H7 (cell line): ENCODE measurements around the gene LAIR2. TPM values are rescaled to one million over a fixed set of nuclear protein-coding genes. Genes with fewer than 3 reads are reported as not detected.
"Not testable (repeated sequence)": the region's sequence is repeated elsewhere in the genome, so short reads cannot be mapped to it uniquely, and the experiment has no call there.

Experiments
- DNase-seq: peaks from one replicate; pipeline ENCODE4 v3.0.0; 2012
- H3K27me3 ChIP-seq: 2 replicates; pipeline ENCODE4 v1.6.0; 2011; ENCODE audit warnings: mild to moderate bottlenecking, low read length; ENCODE audit not compliant: control insufficient read depth, insufficient read depth
- H3K36me3 ChIP-seq: replicated peaks from 2 replicates; pipeline ENCODE4 v1.5.1; 2011; ENCODE audit warnings: low read length; ENCODE audit not compliant: control insufficient read depth, insufficient read depth
- H3K4me3 ChIP-seq: 2 replicates; pipeline ENCODE4 v1.5.1; 2011; ENCODE audit warnings: low read depth, mild to moderate bottlenecking, control low read depth, low read length, moderate library complexity; ENCODE audit not compliant: insufficient read depth
- total RNA-seq: library from RNA; depleted of rRNA; stranded (reverse); fragments of >200 nt; shearing (Covaris generic); gene quantifications from 2 replicates; pipeline ENCODE4 v1.2.3, GENCODE V29; 2014

The LAIR2 gene
- total RNA-seq, 1 experiment from 2014 or later: not detected

GRCh38 chr19:54497747-54498450 is 4.7 kb upstream of the LAIR2 start:
- H3K36me3 ChIP-seq, DNase-seq, H3K27me3 ChIP-seq, H3K4me3 ChIP-seq: not testable (repeated sequence)

- not testable (repeated sequence) for DNase-seq, H3K27me3 ChIP-seq, H3K36me3 ChIP-seq, H3K4me3 ChIP-seq
Measured at GRCh38 chr19:54498451-54498772, 4.2 kb upstream of the LAIR2 start.

DNA sequence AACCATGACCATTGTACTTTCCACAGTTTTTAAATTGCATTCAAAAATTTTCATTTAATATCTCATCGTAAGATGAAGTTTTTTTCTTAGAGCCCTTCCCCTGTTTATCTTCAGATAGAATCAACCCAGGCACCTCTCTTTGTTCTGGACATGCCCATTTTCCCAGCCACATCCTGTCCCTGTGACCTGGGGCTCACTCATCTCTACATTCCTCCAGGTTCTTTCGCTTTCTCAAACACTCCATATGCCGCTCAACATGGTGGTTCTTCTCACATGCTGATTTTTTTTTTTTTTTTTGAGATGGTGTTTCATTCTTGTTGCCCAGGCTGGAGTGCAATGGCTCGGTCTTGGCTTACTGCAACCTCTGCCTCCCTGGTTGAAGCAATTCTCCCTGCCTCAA is 2.9 kb downstream of the LAIR2 start:
- H3K4me3 ChIP-seq, H3K36me3 ChIP-seq, DNase-seq: not testable (repeated sequence)

DNA sequence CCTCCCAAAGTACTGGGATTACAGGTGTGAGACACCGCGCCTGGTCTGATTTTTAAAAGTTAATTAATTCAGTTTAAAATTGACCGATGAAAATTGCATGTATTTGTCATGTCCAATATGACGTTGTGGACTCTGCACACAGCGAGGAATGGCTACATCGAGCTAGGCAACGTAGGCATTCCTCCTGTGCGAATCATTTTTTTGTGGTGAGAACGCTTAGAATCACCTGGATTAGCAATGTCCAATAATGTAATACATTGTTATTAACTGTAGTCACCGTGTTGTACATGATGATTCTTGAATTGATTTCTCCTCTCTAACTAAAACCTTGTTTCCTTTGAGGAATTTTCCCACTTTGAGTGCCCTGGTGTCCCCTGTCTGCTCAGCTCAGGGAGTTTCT is 3.4 kb downstream of the LAIR2 start:
- DNase-seq: no peak
- Histone ChIP-seq H3K27me3 (no peaks in the 10 kb centered on the region), H3K4me3 (no peak overlapping the region), H3K36me3 (no peaks in the 10 kb centered on the region)

More for the DNA sequence above, 2.9 kb downstream of the LAIR2 start:
- not testable (repeated sequence) for H3K27me3 ChIP-seq

DNA sequence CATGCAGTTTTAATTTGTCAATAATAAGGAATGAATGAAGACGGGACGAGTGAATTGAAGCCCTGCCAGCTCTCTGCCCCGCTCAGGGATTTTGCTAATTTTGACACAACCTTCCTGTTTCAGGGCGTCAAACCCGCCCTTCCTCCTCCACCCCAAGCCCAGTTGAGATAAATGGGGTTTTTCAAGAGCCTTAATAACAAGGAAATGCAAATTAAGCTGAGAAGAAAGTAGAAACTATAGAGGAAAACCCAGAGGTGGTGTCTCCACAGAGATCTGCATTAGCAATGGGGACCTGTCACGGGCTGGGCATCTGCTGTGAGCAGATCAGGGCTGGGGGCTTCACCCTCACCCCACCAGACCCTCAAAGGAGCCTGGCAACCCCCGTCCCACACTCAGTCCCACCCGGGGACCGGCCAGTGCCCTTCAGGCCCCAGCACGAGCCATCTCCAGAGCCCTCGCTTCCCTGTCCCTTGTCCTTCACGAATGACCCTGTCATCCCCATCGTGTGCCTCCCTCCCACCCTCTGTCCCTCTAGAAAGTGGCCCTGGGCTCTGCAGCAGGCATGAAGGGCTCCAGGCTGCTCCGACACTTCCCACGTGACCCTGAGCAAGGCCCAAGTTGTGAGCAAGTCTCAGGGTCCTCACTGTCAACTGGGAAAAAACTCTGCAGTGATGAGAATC is 4.5 kb downstream of the LAIR2 start:
- not testable (repeated sequence) for H3K36me3 ChIP-seq, H3K27me3 ChIP-seq, DNase-seq, H3K4me3 ChIP-seq

GRCh38 chr19:54507824-54508223 is 5.2 kb downstream of the LAIR2 start:
- H3K4me3 ChIP-seq: no peak overlapping the region
- H3K27me3 ChIP-seq: no peaks in the 10 kb centered on the region
- DNase-seq: no peak
- H3K36me3 ChIP-seq: no peaks in the 10 kb centered on the region

DNA sequence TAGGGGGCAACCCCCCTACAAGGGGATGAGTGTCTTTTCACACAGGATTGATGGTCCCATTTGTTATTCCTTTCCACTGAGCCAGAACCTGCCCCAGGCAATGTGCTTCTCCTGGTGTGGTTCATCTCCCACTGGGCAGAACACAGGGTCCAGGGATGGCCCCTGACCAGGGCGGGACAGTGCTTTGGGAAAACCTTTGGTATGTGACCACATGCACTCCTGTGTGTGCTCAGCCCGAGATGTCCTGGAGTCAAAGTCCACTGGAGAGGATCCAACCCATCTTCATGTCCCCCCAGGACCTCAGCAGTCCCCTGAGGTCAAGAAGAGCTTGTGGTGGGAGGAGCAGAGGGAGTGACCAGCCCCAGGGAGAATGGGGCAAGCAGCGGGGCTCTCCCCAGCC is 5.9 kb downstream of the LAIR2 start:
- H3K4me3 ChIP-seq, DNase-seq, H3K27me3 ChIP-seq, H3K36me3 ChIP-seq: not testable (repeated sequence)

GRCh38 chr19:54509200-54509940 is 6.7 kb downstream of the LAIR2 start:
- H3K4me3 ChIP-seq, H3K36me3 ChIP-seq, DNase-seq, H3K27me3 ChIP-seq: not testable (repeated sequence)

GRCh38 chr19:54515156-54515555 is 12.5 kb downstream of the LAIR2 start:
- DNase-seq: no peak
- Histone ChIP-seq H3K4me3 (no peak overlapping the region), H3K27me3 (no peaks in the 10 kb centered on the region), H3K36me3 (no peaks in the 10 kb centered on the region)

DNA sequence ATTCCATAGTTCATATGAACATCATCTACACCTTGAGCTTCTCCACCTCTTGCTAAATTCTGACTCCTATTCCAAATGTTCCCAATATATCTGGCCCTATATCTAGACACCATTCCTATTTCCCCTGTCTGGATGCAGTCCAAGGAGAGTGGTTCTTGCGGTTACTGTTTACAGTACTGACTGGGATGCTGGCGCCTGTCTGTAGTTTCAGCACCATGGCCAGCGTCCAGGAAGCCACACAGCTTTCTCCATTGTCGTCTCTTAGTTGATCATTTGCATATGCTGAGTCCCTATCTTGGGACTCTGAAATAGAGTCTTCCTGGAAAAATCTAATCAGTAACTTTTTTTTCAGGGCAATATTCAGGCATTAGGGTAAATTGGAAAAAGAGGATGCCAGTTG is 14.9 kb downstream of the LAIR2 start:
- no peaks in the 10 kb centered on the region for H3K27me3 ChIP-seq
- DNase-seq: peak; percentile 28
- no peaks in the 10 kb centered on the region for H3K36me3 ChIP-seq
- no peak overlapping the region for H3K4me3 ChIP-seq

- Histone ChIP-seq H3K36me3 (no peaks in the 10 kb centered on the region), H3K27me3 (no peaks in the 10 kb centered on the region), H3K4me3 (no peak overlapping the region)
- no peak for DNase-seq
Measured at GRCh38 chr19:54518844-54519243, 16.2 kb downstream of the LAIR2 start.

DNA sequence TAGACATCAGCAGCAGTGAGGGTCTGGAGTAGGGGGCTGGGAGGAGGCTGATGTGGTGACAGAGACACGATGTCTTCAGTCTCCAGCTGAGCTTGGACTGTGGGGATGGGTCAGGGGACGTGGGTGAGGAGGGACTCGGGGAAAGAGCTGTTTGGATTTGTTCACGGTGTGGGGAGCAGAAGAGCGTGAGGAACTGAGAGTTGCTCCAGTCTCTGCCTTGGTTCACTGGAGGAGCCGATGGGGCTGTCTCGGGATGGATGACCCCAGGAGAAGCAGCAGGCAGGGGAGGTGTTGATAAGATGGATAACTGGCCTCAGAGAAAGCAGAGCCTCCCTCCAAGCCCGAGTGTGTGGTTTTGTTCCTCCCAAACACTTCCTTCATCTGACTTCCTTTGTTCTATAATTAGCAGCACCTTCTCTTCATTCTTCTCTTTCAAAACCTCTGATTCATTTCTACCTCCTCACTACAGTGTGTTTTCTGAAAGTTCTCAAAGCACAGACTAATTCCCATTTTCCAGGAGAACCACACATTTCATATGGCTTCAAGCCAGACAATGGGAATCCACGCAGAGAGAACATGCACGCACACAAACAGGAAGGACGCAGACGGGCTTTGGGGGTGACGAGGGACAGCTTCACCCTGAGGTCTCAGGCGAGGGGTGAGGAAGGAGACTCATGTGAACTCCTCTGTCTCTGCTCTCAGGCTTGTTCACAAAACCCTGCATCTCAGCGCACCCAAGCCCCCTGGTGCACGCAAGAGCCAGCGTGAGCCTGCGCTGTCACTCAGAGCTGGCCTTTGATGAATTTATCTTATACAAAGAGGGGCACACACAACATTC is 18.6 kb downstream of the LAIR2 start:
- no peaks in the 10 kb centered on the region for H3K36me3 ChIP-seq
- no peak for DNase-seq
- H3K27me3 ChIP-seq: no peaks in the 10 kb centered on the region
- H3K4me3 ChIP-seq: no peak overlapping the region

DNA sequence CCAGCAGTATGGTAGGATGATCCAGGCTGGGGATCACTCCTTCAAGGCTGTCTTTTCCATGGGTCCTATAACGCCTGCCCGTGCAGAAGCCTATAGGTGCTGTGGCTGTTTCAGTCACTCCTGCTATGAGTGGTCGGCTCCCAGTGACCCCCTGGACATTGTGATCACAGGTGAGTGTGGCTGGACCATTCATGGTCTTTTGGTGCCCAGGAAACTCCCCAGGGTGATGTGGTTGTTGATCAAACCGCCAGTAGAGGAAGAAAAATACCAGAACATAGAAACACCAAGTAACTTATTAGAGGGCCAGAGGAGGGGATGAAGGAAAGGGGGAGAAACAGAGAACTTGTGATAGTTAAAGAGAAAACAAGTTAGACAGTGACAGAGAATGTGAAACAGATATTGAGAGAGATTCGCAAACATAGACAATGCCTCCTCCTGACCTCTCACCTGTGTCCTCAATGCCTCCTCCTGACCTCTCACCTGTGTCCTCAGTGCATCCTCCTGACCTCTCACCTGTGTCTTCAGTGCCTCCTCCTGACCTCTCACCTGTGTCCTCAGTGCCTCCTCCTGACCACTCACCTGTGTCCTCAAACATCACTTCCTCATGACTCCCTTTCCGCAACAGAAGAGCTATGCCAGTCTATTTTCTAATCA is 19.4 kb downstream of the LAIR2 start:
- H3K4me3 ChIP-seq: no peak overlapping the region
- DNase-seq: no peak
- H3K27me3 ChIP-seq: no peaks in the 10 kb centered on the region
- no peaks in the 10 kb centered on the region for H3K36me3 ChIP-seq

DNA sequence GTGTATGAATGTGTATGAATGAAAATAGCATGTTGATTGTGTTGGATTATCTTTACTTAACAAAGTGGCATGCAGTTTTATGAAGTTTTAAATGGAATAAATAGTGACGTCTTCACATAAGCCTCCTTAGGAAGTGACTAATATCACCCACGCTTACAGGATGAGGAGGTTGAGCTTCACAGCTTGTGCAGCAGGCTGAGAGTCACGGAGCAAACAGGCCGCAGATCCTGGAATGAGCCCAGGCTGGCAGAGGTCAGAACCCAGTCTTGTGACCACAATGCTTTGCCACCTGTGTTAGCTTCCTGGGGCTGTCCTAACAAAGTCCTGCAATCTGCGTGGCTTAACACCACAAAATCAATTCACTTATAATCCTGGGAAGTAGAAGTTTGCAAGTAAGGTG is 20.8 kb downstream of the LAIR2 start:
- DNase-seq: no peak
- Histone ChIP-seq H3K27me3 (no peaks in the 10 kb centered on the region), H3K4me3 (no peak overlapping the region), H3K36me3 (no peaks in the 10 kb centered on the region)
